Thymus (tissue), 11 donors: ENCODE data around the gene CDKN3. TPM values are rescaled to one million over a fixed set of nuclear protein-coding genes. Genes with fewer than 3 reads are reported as not detected.
"Not testable (repeated sequence)": the region's sequence is repeated elsewhere in the genome, so short reads cannot be mapped to it uniquely, and the experiment has no call there.

Experiments
- DNase-seq, 9 donors: peaks; one replicate each; pipeline ENCODE4 v3.0.0-alpha.2; 2013; ENCODE audit warnings: low spot score in 9 of 9, low read depth in 6 of 9, missing footprints in 1 of 9
- H3K27ac ChIP-seq, 2 donors: one replicate each; pipeline ENCODE4 v1.5.1; 2013; ENCODE audit warnings: control low read depth in 1 of 2, low read depth in 1 of 2, low read length in 1 of 2, mild to moderate bottlenecking in 1 of 2, moderate library complexity in 1 of 2
- H3K27me3 ChIP-seq, 2 donors: one replicate each; pipeline ENCODE4 v1.5.1; 2013; ENCODE audit warnings: low read length in 1 of 2; ENCODE audit not compliant: control insufficient read depth in 2 of 2, insufficient read depth in 1 of 2
- H3K36me3 ChIP-seq, 2 donors: one replicate each; pipeline ENCODE4 v1.5.1; 2013; ENCODE audit warnings: low read length in 1 of 2, mild to moderate bottlenecking in 1 of 2, moderate library complexity in 1 of 2; ENCODE audit not compliant: control insufficient read depth in 2 of 2, insufficient read depth in 2 of 2
- H3K4me1 ChIP-seq, 2 donors: one replicate each; pipeline ENCODE4 v1.5.1; 2013; ENCODE audit warnings: low read length in 2 of 2; ENCODE audit not compliant: control insufficient read depth in 2 of 2, insufficient read depth in 2 of 2
- H3K4me3 ChIP-seq, 2 donors: one replicate each; pipeline ENCODE4 v1.5.1; 2013; ENCODE audit warnings: low read length in 2 of 2, control low read depth in 1 of 2, mild to moderate bottlenecking in 1 of 2
- H3K9me3 ChIP-seq, 2 donors: one replicate each; pipeline ENCODE4 v1.5.1; 2013; ENCODE audit warnings: low read length in 1 of 2, mild to moderate bottlenecking in 1 of 2; ENCODE audit not compliant: control insufficient read depth in 2 of 2, insufficient read depth in 1 of 2
- WGBS: extraction: QIAGEN DNeasy Blood & Tissue Kit; methylation state at CpG from one replicate; pipeline ENCODE4 v1.1.7; 2013; 5-methylcytosine and 5-hydroxymethylcytosine counted together
- polyA plus RNA-seq: library from polyadenylated mRNA; stranded (reverse); fragments of 200-250 nt; gene quantifications from one replicate; pipeline ENCODE4 v1.2.3, GENCODE V29; 2013
- total RNA-seq: library from RNA; stranded (reverse); fragments of 120-200 nt; gene quantifications from one replicate; pipeline ENCODE4 v1.2.4, GENCODE V29; 2013
- donor health status: healthy.

Gene CDKN3
- total and polyA plus RNA-seq, 2 donors: 17.6 to 39.3 TPM

- no peaks in the 10 kb centered on the region for H3K9me3 ChIP-seq
- WGBS: 71% methylated on average over 9 of the region's 9 CpGs
- DNase-seq: peak in 4 of 9 donors; percentile 11 to 43 (median 20)
- no peaks in the 10 kb centered on the region for H3K27me3 ChIP-seq
- H3K27ac ChIP-seq: no peak overlapping the region
- H3K4me1 ChIP-seq: peaks cover 0 to 4% of the 10 kb centered on the region in 2 donors
- H3K4me3 ChIP-seq: no peak overlapping the region
- no peaks in the 10 kb centered on the region for H3K36me3 ChIP-seq
Measured at GRCh38 chr14:54366736-54367735, 29.8 kb upstream of the CDKN3 start.

- no peak for DNase-seq
- H3K9me3 ChIP-seq: no peaks in the 10 kb centered on the region
- H3K4me1 ChIP-seq: peaks cover 0 to 4% of the 10 kb centered on the region in 2 donors
- WGBS: 98% methylated on average over 4 of the region's 4 CpGs
- no peak overlapping the region for H3K27ac ChIP-seq
- no peaks in the 10 kb centered on the region for H3K36me3 ChIP-seq
- no peak overlapping the region for H3K4me3 ChIP-seq
- no peaks in the 10 kb centered on the region for H3K27me3 ChIP-seq
Measured at GRCh38 chr14:54368291-54368690, 28.5 kb upstream of the CDKN3 start.

DNA sequence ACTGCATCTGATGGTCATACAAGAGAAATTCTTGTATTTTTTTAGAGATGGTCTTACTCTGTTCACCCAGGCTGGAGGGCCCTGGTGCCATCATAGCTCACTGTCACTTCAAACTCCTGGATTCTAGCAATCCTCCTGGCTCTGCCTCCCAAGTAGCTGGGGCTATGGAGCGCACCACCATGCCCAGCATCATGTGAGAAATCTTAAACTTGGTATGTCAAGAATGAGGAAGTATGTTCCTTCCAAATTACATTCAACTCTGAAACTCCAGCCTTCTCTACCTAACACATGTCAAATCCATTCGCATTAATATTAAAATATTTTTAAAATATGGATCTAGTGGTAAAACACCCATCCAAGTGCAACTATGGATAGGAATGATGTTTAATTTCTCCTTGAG is 27.5 kb upstream of the CDKN3 start:
- Histone ChIP-seq H3K27me3 (no peaks in the 10 kb centered on the region), H3K36me3 (no peaks in the 10 kb centered on the region), H3K9me3 (no peaks in the 10 kb centered on the region), H3K27ac (no peak overlapping the region), H3K4me3 (no peak overlapping the region), H3K4me1 (peaks cover 0 to 4% of the 10 kb centered on the region in 2 donors)
- no peak for DNase-seq
- WGBS: 96% methylated on average over 2 of the region's 2 CpGs

- no peaks in the 10 kb centered on the region for H3K27me3 ChIP-seq
- DNase-seq: no peak
- no peak overlapping the region for H3K27ac ChIP-seq
- peaks cover 0 to 4% of the 10 kb centered on the region in 2 donors for H3K4me1 ChIP-seq
- H3K4me3 ChIP-seq: no peak overlapping the region
- H3K9me3 ChIP-seq: no peaks in the 10 kb centered on the region
- H3K36me3 ChIP-seq: no peaks in the 10 kb centered on the region
- 86% methylated on average over 11 of the region's 11 CpGs for WGBS
Measured at GRCh38 chr14:54370323-54371198, 26.2 kb upstream of the CDKN3 start.

- Histone ChIP-seq H3K36me3 (no peaks in the 10 kb centered on the region), H3K27me3 (no peaks in the 10 kb centered on the region), H3K27ac (no peak overlapping the region), H3K4me3 (no peak overlapping the region), H3K4me1 (peaks cover 0 to 4% of the 10 kb centered on the region in 2 donors), H3K9me3 (no peaks in the 10 kb centered on the region)
- no peak for DNase-seq
- WGBS: 81% methylated on average over 7 of the region's 7 CpGs
Measured at GRCh38 chr14:54374117-54374884, 22.5 kb upstream of the CDKN3 start.

GRCh38 chr14:54377501-54377900 is 19.3 kb upstream of the CDKN3 start:
- no peaks in the 10 kb centered on the region for H3K9me3 ChIP-seq
- H3K4me1 ChIP-seq: no peaks in the 10 kb centered on the region
- H3K36me3 ChIP-seq: no peaks in the 10 kb centered on the region
- H3K4me3 ChIP-seq: no peak overlapping the region
- no peak overlapping the region for H3K27ac ChIP-seq
- no peak for DNase-seq
- H3K27me3 ChIP-seq: no peaks in the 10 kb centered on the region
- 76% methylated on average over 7 of the region's 7 CpGs for WGBS

GRCh38 chr14:54378893-54379292 is 17.9 kb upstream of the CDKN3 start:
- H3K4me1 ChIP-seq, H3K4me3 ChIP-seq, H3K36me3 ChIP-seq, H3K27ac ChIP-seq, H3K9me3 ChIP-seq, DNase-seq, H3K27me3 ChIP-seq: not testable (repeated sequence)
- 92% methylated on average over 5 of the region's 5 CpGs for WGBS

GRCh38 chr14:54380558-54380957 is 16.2 kb upstream of the CDKN3 start:
- H3K4me3 ChIP-seq, H3K27me3 ChIP-seq, H3K9me3 ChIP-seq, H3K36me3 ChIP-seq, DNase-seq, H3K27ac ChIP-seq, H3K4me1 ChIP-seq: not testable (repeated sequence)
- WGBS: 66% methylated on average over 3 of the region's 3 CpGs
